ENCODE measurements around the gene BAIAP2L2.

GRCh38 chr22:38086942-38087341 lies 23.5 kb downstream of the BAIAP2L2 start:
- TF ChIP-seq CTCF (IDR thresholded peaks at IDR 0.05; ENCODE audit: poor library complexity): no peak
- no peak for TF ChIP-seq EZH2 (IDR thresholded peaks at IDR 0.05; ENCODE audit: borderline replicate concordance)
- no peak for TF ChIP-seq EZH2phosphoT487 (IDR thresholded peaks at IDR 0.05; ENCODE audit: low read depth, severe bottlenecking, unreplicated experiment)

All from hepatocyte (in vitro differentiated cells).